IgD-negative memory B cell (primary cell): ENCODE measurements around the gene TNN. TPM values are rescaled to one million over a fixed set of nuclear protein-coding genes. Genes with fewer than 3 reads are reported as not detected.
"Not testable (repeated sequence)": the region's sequence is repeated elsewhere in the genome, so short reads cannot be mapped to it uniquely, and the experiment has no call there.

Experiments used
- H3K27ac Mint-ChIP-seq, 3 donors: one replicate each; pipeline ENCODE4 v1.8.0; 2020 to 2022; ENCODE audit warnings: mild to moderate bottlenecking in 3 of 3, mixed read lengths in 3 of 3, moderate library complexity in 1 of 3
- H3K27me3 Mint-ChIP-seq: one replicate; pipeline ENCODE4 v1.8.0; 2021; ENCODE audit warnings: mixed read lengths
- H3K36me3 Mint-ChIP-seq: one replicate; pipeline ENCODE4 v1.8.0; 2020; ENCODE audit warnings: mild to moderate bottlenecking, mixed read lengths
- H3K4me1 Mint-ChIP-seq, 3 donors: one replicate each; pipeline ENCODE4 v1.8.0; 2020 to 2022; ENCODE audit warnings: mixed read lengths in 3 of 3, mild to moderate bottlenecking in 1 of 3
- H3K4me3 Mint-ChIP-seq, 4 donors: one replicate each; pipeline ENCODE4 v1.8.0; 2020 to 2022; ENCODE audit warnings: mild to moderate bottlenecking in 4 of 4, mixed read lengths in 4 of 4, moderate library complexity in 3 of 4
- H3K9me3 Mint-ChIP-seq, 3 donors: one replicate each; pipeline ENCODE4 v1.8.0; 2020 to 2021; ENCODE audit warnings: mixed read lengths in 3 of 3, mild to moderate bottlenecking in 1 of 3
- polyA plus RNA-seq: library from polyadenylated mRNA; unstranded; fragments of 300-500 nt; fragmentation: Illumina TruSeq; gene quantifications from one replicate; pipeline ENCODE4 v1.2.3, GENCODE V29; 2021

Gene TNN
- polyA plus RNA-seq, 1 donor from 2014 or later = not detected

- Mint-ChIP-seq H3K9me3 (no peaks in the 10 kb centered on the region), H3K4me3 (no peak overlapping the region), H3K36me3 (peaks cover 1% of the 10 kb centered on the region), H3K4me1 (peaks cover 0 to 1% (median 0%) of the 10 kb centered on the region in 3 donors), H3K27ac (no peak overlapping the region), H3K27me3 (peaks cover 8% of the 10 kb centered on the region)
Observed at GRCh38 chr1:175080030-175080429, 12.4 kb downstream of the TNN start.

GRCh38 chr1:175081983-175082382 is 14.3 kb downstream of the TNN start:
- Mint-ChIP-seq H3K4me3 (no peak overlapping the region), H3K4me1 (peaks cover 0 to 1% (median 0%) of the 10 kb centered on the region in 3 donors), H3K9me3 (no peaks in the 10 kb centered on the region), H3K36me3 (peaks cover 1% of the 10 kb centered on the region), H3K27ac (no peak overlapping the region), H3K27me3 (peaks cover 8% of the 10 kb centered on the region)

GRCh38 chr1:175088525-175088951 is 20.9 kb downstream of the TNN start:
- Mint-ChIP-seq H3K27ac (no peak overlapping the region), H3K27me3 (peaks cover 4% of the 10 kb centered on the region), H3K9me3 (no peaks in the 10 kb centered on the region), H3K36me3 (no peaks in the 10 kb centered on the region), H3K4me3 (no peak overlapping the region), H3K4me1 (peaks cover 0 to 1% (median 0%) of the 10 kb centered on the region in 3 donors)

DNA sequence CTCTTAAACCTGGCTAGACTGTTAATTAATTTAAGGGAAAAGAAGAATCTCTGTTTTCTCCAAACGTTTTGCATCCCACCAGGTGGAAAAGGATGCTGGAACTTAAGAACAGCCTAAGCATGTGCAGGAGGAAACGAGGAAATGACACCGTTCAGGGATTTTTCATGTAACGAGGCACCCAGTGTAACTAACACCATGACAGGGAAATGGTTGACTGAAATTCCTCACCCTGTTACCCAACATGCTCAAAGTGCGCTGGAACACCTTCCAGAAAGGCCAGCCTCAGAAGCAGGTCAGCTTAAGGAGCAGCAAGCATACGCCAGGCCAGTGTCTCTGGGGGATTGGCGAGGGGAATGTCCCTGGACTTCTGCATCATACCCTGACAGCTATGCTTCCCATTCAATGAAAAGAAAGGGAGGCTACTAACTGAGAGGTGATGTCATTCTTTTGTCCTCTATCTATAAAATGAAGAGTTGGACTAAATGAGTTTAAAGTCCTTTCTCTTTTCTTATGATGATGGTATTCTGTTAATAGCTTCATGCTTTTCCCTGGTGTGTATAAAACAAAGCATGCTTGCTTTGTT is 21.6 kb downstream of the TNN start:
- Mint-ChIP-seq H3K27me3 (peaks cover 4% of the 10 kb centered on the region), H3K27ac (no peak overlapping the region), H3K36me3 (no peaks in the 10 kb centered on the region), H3K9me3 (no peaks in the 10 kb centered on the region), H3K4me1 (peaks cover 0 to 1% (median 0%) of the 10 kb centered on the region in 3 donors), H3K4me3 (no peak overlapping the region)

DNA sequence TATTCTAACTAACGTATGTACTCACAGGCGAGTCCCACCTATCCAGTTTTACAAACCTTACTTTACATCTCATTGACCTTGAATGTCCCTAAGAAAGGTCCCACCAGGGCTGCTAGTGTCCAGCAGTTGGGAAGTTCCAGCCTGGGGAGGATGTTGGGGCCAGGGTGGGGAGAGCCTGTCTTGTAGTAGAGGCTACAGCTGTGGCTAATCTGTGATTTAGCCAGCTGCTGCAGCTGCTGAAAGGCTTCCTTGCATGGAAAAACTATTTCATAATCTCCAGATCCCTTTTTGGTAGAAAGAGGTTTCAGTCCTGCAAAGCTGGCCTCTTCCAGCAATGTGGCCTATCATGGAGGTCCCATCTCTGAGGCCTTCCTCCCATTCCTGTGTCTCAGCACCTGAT is 23.1 kb downstream of the TNN start:
- H3K9me3 Mint-ChIP-seq = no peaks in the 10 kb centered on the region
- H3K4me1 Mint-ChIP-seq = peaks cover 0 to 1% (median 0%) of the 10 kb centered on the region in 3 donors
- H3K27ac Mint-ChIP-seq = no peak overlapping the region
- no peak overlapping the region for H3K4me3 Mint-ChIP-seq
- peaks cover 3% of the 10 kb centered on the region for H3K27me3 Mint-ChIP-seq
- H3K36me3 Mint-ChIP-seq = no peaks in the 10 kb centered on the region

DNA sequence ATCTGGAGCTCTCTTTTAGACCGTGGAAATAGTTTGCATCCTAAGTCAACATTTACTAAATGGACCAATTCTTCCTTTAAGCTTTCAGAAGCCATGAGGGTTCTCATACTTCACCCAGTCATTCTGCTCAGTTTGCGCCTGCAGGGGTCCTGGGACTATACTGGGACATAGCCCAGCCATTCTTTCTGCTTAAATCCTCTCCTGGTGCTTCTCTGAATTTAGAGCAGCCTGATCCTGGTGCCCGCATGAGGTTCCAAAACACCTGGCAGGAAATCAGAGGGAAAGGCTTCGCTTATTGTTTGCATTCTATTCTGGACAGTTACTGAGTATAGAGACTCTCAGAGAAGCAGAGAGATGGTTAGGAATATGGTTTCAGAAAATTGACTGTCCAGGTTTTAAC is 27.0 kb downstream of the TNN start:
- Mint-ChIP-seq H3K27ac (no peak overlapping the region), H3K4me3 (no peak overlapping the region), H3K36me3 (no peaks in the 10 kb centered on the region), H3K4me1 (peaks cover 0 to 1% (median 0%) of the 10 kb centered on the region in 3 donors), H3K27me3 (peaks cover 3% of the 10 kb centered on the region), H3K9me3 (no peaks in the 10 kb centered on the region)

GRCh38 chr1:175095069-175095468 is 27.4 kb downstream of the TNN start:
- peaks cover 0 to 1% (median 0%) of the 10 kb centered on the region in 3 donors for H3K4me1 Mint-ChIP-seq
- no peak overlapping the region for H3K27ac Mint-ChIP-seq
- H3K9me3 Mint-ChIP-seq = no peaks in the 10 kb centered on the region
- peaks cover 3% of the 10 kb centered on the region for H3K27me3 Mint-ChIP-seq
- H3K4me3 Mint-ChIP-seq = no peak overlapping the region
- no peaks in the 10 kb centered on the region for H3K36me3 Mint-ChIP-seq

- peaks cover 0 to under 1% (median 0%) of the 10 kb centered on the region in 3 donors for H3K9me3 Mint-ChIP-seq
- H3K27ac Mint-ChIP-seq = no peak overlapping the region
- H3K36me3 Mint-ChIP-seq = peaks cover under 1% of the 10 kb centered on the region
- H3K27me3 Mint-ChIP-seq = peaks cover 3% of the 10 kb centered on the region
- no peak overlapping the region for H3K4me3 Mint-ChIP-seq
- H3K4me1 Mint-ChIP-seq = peaks cover 0 to 1% (median 0%) of the 10 kb centered on the region in 3 donors
Observed at GRCh38 chr1:175095978-175096607, 28.5 kb downstream of the TNN start.

- Mint-ChIP-seq H3K36me3 (peaks cover 2% of the 10 kb centered on the region), H3K4me1 (peaks cover 0 to 1% (median 0%) of the 10 kb centered on the region in 3 donors), H3K27me3 (peaks cover 3% of the 10 kb centered on the region), H3K9me3 (peaks cover 0 to 2% (median 0%) of the 10 kb centered on the region in 3 donors), H3K4me3 (no peak overlapping the region), H3K27ac (no peak overlapping the region)
Observed at GRCh38 chr1:175097361-175097760, 29.7 kb downstream of the TNN start.

GRCh38 chr1:175099916-175100315 is 32.3 kb downstream of the TNN start:
- Mint-ChIP-seq H3K27ac (no peak overlapping the region), H3K27me3 (peaks cover 3% of the 10 kb centered on the region), H3K4me1 (no peaks in the 10 kb centered on the region), H3K9me3 (peaks cover 0 to 4% (median 2%) of the 10 kb centered on the region in 3 donors), H3K36me3 (peaks cover 2% of the 10 kb centered on the region), H3K4me3 (no peak overlapping the region)

- H3K36me3 Mint-ChIP-seq, H3K27me3 Mint-ChIP-seq, H3K9me3 Mint-ChIP-seq, H3K27ac Mint-ChIP-seq, H3K4me3 Mint-ChIP-seq, H3K4me1 Mint-ChIP-seq: not testable (repeated sequence)
Observed at GRCh38 chr1:175102166-175102565, 34.5 kb downstream of the TNN start.

- not testable (repeated sequence) for H3K9me3 Mint-ChIP-seq, H3K36me3 Mint-ChIP-seq, H3K4me1 Mint-ChIP-seq, H3K27me3 Mint-ChIP-seq, H3K27ac Mint-ChIP-seq
- H3K4me3 Mint-ChIP-seq = peak overlapping the region in 1 of 4 donors; percentile 28
Observed at GRCh38 chr1:175106536-175106935, 38.9 kb downstream of the TNN start.

GRCh38 chr1:175108331-175108820 is 40.7 kb downstream of the TNN start:
- Mint-ChIP-seq H3K27me3 (peaks cover 12% of the 10 kb centered on the region), H3K9me3 (peaks cover 6 to 12% (median 6%) of the 10 kb centered on the region in 3 donors)
- not testable (repeated sequence) for H3K36me3 Mint-ChIP-seq, H3K27ac Mint-ChIP-seq, H3K4me1 Mint-ChIP-seq, H3K4me3 Mint-ChIP-seq

GRCh38 chr1:175114996-175115395 is 47.4 kb downstream of the TNN start:
- Mint-ChIP-seq H3K4me3 (no peak overlapping the region), H3K9me3 (peaks cover 10 to 16% (median 15%) of the 10 kb centered on the region in 3 donors), H3K36me3 (peaks cover 7% of the 10 kb centered on the region), H3K4me1 (peaks cover 0 to 4% (median 0%) of the 10 kb centered on the region in 3 donors), H3K27me3 (peaks cover 19% of the 10 kb centered on the region), H3K27ac (no peak overlapping the region)

- Mint-ChIP-seq H3K4me3 (no peak overlapping the region), H3K27me3 (peaks cover 16% of the 10 kb centered on the region), H3K4me1 (peaks cover 0 to 4% (median 0%) of the 10 kb centered on the region in 3 donors), H3K36me3 (peaks cover 7% of the 10 kb centered on the region), H3K9me3 (peaks cover 10 to 16% (median 15%) of the 10 kb centered on the region in 3 donors), H3K27ac (no peak overlapping the region)
Observed at GRCh38 chr1:175116210-175116798, 48.7 kb downstream of the TNN start.
